ENCODE results near the gene VRTN.
"Not testable (repeated sequence)": the region's sequence is repeated elsewhere in the genome, so short reads cannot be mapped to it uniquely, and the experiment has no call there.

VRTN gene

GRCh38 chr14:74350211-74350927 is 2.1 kb downstream of the VRTN start:
- no peak for DNase-seq

GRCh38 chr14:74350928-74351323 is 2.7 kb downstream of the VRTN start:
- no peak for DNase-seq

GRCh38 chr14:74356892-74357575 is 8.8 kb downstream of the VRTN start:
- no peak for DNase-seq

- no peak for DNase-seq
These were observed 9.3 kb downstream of the VRTN start for GRCh38 chr14:74357585-74357984.

- no peak for DNase-seq
These were observed 10.0 kb downstream of the VRTN start for GRCh38 chr14:74358176-74358829.

- no peak for DNase-seq
These were observed 11.9 kb downstream of the VRTN start for GRCh38 chr14:74360163-74360562.

- DNase-seq: peak; percentile 34
These were observed 14.2 kb downstream of the VRTN start for GRCh38 chr14:74362361-74362915.

- no peak for DNase-seq
These were observed 16.1 kb downstream of the VRTN start for GRCh38 chr14:74364271-74364880.

GRCh38 chr14:74368026-74368425 is 19.8 kb downstream of the VRTN start:
- DNase-seq: no peak

GRCh38 chr14:74368441-74368840 is 20.2 kb downstream of the VRTN start:
- no peak for DNase-seq

GRCh38 chr14:74377976-74378690 is 29.9 kb downstream of the VRTN start:
- DNase-seq: no peak

GRCh38 chr14:74380172-74380571 is 31.9 kb downstream of the VRTN start:
- no peak for DNase-seq

- no peak for DNase-seq
These were observed 32.6 kb downstream of the VRTN start for GRCh38 chr14:74380845-74381244.

- not testable (repeated sequence) for DNase-seq
These were observed 33.3 kb downstream of the VRTN start for GRCh38 chr14:74381571-74381970.

GRCh38 chr14:74382231-74382630 is 34.0 kb downstream of the VRTN start:
- no peak for DNase-seq

- no peak for DNase-seq
These were observed 41.7 kb downstream of the VRTN start for GRCh38 chr14:74389980-74390379.

GRCh38 chr14:74390505-74390904 is 42.2 kb downstream of the VRTN start:
- not testable (repeated sequence) for DNase-seq

- no peak for DNase-seq
These were observed 43.2 kb downstream of the VRTN start for GRCh38 chr14:74391479-74391878.

GRCh38 chr14:74392616-74393570 is 44.6 kb downstream of the VRTN start:
- DNase-seq: no peak

- DNase-seq: no peak
These were observed 46.3 kb downstream of the VRTN start for GRCh38 chr14:74394549-74394948.

GRCh38 chr14:74395094-74395493 is 46.8 kb downstream of the VRTN start:
- no peak for DNase-seq

All from NCI-H1048 (cell line).